H9 (cell line): Measurements from ENCODE around the gene LYPD1. TPM values are rescaled to one million over a fixed set of nuclear protein-coding genes. Genes with fewer than 3 reads are reported as not detected.

Experiments used
- DNase-seq: peaks from one replicate; pipeline ENCODE4 v3.0.0-alpha.2; 2017
- H2AFZ ChIP-seq: one replicate; pipeline ENCODE4 v1.6.1; 2013; ENCODE audit warnings: mild to moderate bottlenecking, low read length, control low read depth, moderate library complexity
- H2AK5ac ChIP-seq: 2 replicates; pipeline ENCODE4 v1.6.1; 2013; ENCODE audit warnings: low read length, control low read depth, mixed read lengths; ENCODE audit not compliant: insufficient read length
- H2BK120ac ChIP-seq: one replicate; pipeline ENCODE4 v1.6.1; 2013; ENCODE audit warnings: low read depth, mild to moderate bottlenecking, low read length, control low read depth, inconsistent platforms; ENCODE audit not compliant: poor library complexity, severe bottlenecking
- H2BK12ac ChIP-seq: 2 replicates; pipeline ENCODE4 v1.6.1; 2013; ENCODE audit warnings: low read length, control low read depth, mixed read lengths, low read depth; ENCODE audit not compliant: insufficient read length
- H2BK15ac ChIP-seq: 2 replicates; pipeline ENCODE4 v1.6.1; 2013; ENCODE audit warnings: low read depth, low read length, control low read depth
- H2BK20ac ChIP-seq: one replicate; pipeline ENCODE4 v1.6.1; 2013; ENCODE audit warnings: low read depth, mild to moderate bottlenecking, low read length, control low read depth, inconsistent platforms; ENCODE audit not compliant: poor library complexity, severe bottlenecking
- H2BK5ac ChIP-seq: 2 replicates; pipeline ENCODE4 v1.6.1; 2013; ENCODE audit warnings: low read length, control low read depth, mixed read lengths; ENCODE audit not compliant: insufficient read length
- H3K14ac ChIP-seq: 2 replicates; pipeline ENCODE4 v1.6.1; 2013; ENCODE audit warnings: low read length, control low read depth; ENCODE audit not compliant: insufficient read depth
- H3K18ac ChIP-seq: 2 replicates; pipeline ENCODE4 v1.6.1; 2013; ENCODE audit warnings: low read depth, mild to moderate bottlenecking, mixed read lengths, low read length, control low read depth; ENCODE audit not compliant: insufficient read length
- H3K23ac ChIP-seq: 2 replicates; pipeline ENCODE4 v1.6.1; 2013; ENCODE audit warnings: low read length, control low read depth, mixed read lengths, low read depth; ENCODE audit not compliant: insufficient read length
- H3K23me2 ChIP-seq: 2 replicates; pipeline ENCODE4 v1.6.1; 2013; ENCODE audit warnings: low read depth, mild to moderate bottlenecking, mixed read lengths, low read length, control low read depth; ENCODE audit not compliant: insufficient read length, poor library complexity, severe bottlenecking
- H3K27ac ChIP-seq: 2 replicates; pipeline ENCODE4 v1.5.1; 2013; ENCODE audit warnings: low read length, control low read depth, mixed read lengths, low read depth; ENCODE audit not compliant: insufficient read length
- H3K27me3 ChIP-seq: 2 replicates; pipeline ENCODE4 v1.6.1; 2013; ENCODE audit warnings: low read length, control low read depth, inconsistent platforms; ENCODE audit not compliant: insufficient read depth
- H3K4ac ChIP-seq: 2 replicates; pipeline ENCODE4 v1.6.1; 2013; ENCODE audit warnings: low read depth, mild to moderate bottlenecking, control low read depth, inconsistent platforms, low read length, moderate library complexity
- H3K4me1 ChIP-seq: 2 replicates; pipeline ENCODE4 v1.6.1; 2013; ENCODE audit warnings: low read length, control low read depth, inconsistent platforms; ENCODE audit not compliant: insufficient read depth
- H3K4me2 ChIP-seq: 2 replicates; pipeline ENCODE4 v1.6.1; 2013; ENCODE audit warnings: low read length, control low read depth, mixed read lengths; ENCODE audit not compliant: insufficient read length, insufficient read depth
- H3K56ac ChIP-seq: 2 replicates; pipeline ENCODE4 v1.6.1; 2013; ENCODE audit warnings: low read depth, mild to moderate bottlenecking, mixed read lengths, low read length, control low read depth; ENCODE audit not compliant: insufficient read length
- H3K79me1 ChIP-seq: 2 replicates; pipeline ENCODE4 v1.6.1; 2013; ENCODE audit warnings: low read depth, mild to moderate bottlenecking, moderate library complexity, low read length, control low read depth, inconsistent platforms; ENCODE audit not compliant: insufficient read depth, poor library complexity, severe bottlenecking
- H3K79me2 ChIP-seq: 2 replicates; pipeline ENCODE4 v1.6.1; 2013; ENCODE audit warnings: low read length, control low read depth, inconsistent platforms; ENCODE audit not compliant: insufficient read depth
- H3K9ac ChIP-seq: 2 replicates; pipeline ENCODE4 v1.6.1; 2013; ENCODE audit warnings: low read length, control low read depth, mixed read lengths; ENCODE audit not compliant: insufficient read length; ENCODE audit errors: extremely low read depth
- H3K9me3 ChIP-seq: one replicate; pipeline ENCODE4 v1.6.1; 2013; ENCODE audit warnings: low read depth, low read length, inconsistent platforms; ENCODE audit not compliant: control insufficient read depth
- H3T11ph ChIP-seq: one replicate; pipeline ENCODE4 v1.6.1; 2013; ENCODE audit warnings: mild to moderate bottlenecking, low read length, control low read depth, inconsistent platforms
- H4K20me1 ChIP-seq: one replicate; pipeline ENCODE4 v1.6.1; 2013; ENCODE audit not compliant: control insufficient read depth, insufficient read length, insufficient read depth
- H4K5ac ChIP-seq: 2 replicates; pipeline ENCODE4 v1.6.1; 2013; ENCODE audit warnings: low read depth, mild to moderate bottlenecking, mixed read lengths, low read length, control low read depth; ENCODE audit not compliant: insufficient read length
- H4K8ac ChIP-seq: replicated peaks from 2 replicates; pipeline ENCODE4 v1.6.1; 2013; ENCODE audit warnings: low read length, control low read depth, mixed read lengths, low read depth; ENCODE audit not compliant: insufficient read length
- H4K91ac ChIP-seq: 2 replicates; pipeline ENCODE4 v1.6.1; 2013; ENCODE audit warnings: low read depth, mild to moderate bottlenecking, moderate library complexity, mixed read lengths, low read length, control low read depth; ENCODE audit not compliant: insufficient read length
- H3K27ac Mint-ChIP-seq, 3 experiments: 2 replicates in 2 of 3; 3 replicates in 1 of 3; pipeline ENCODE4 v1.8.0; 2020 to 2021; ENCODE audit warnings: mixed read lengths in 3 of 3, mild to moderate bottlenecking in 1 of 3, moderate library complexity in 1 of 3
- H3K27me3 Mint-ChIP-seq: 2 replicates; pipeline ENCODE4 v1.8.0; 2021; ENCODE audit warnings: low read depth, mild to moderate bottlenecking, moderate library complexity, mixed read lengths
- H3K36me3 Mint-ChIP-seq, 3 experiments: 2 replicates in 2 of 3; 3 replicates in 1 of 3; pipeline ENCODE4 v1.8.0; 2020 to 2021; ENCODE audit warnings: low read depth in 3 of 3, mixed read lengths in 3 of 3; ENCODE audit not compliant: insufficient read depth in 1 of 3
- H3K4me1 Mint-ChIP-seq, 2 experiments: 2 replicates each; pipeline ENCODE4 v1.8.0; 2020; ENCODE audit warnings: mixed read lengths in 2 of 2
- H3K4me3 Mint-ChIP-seq, 2 experiments: 2 replicates in 1 of 2; 3 replicates in 1 of 2; pipeline ENCODE4 v1.8.0; 2020 to 2021; ENCODE audit warnings: mild to moderate bottlenecking in 2 of 2, mixed read lengths in 2 of 2, moderate library complexity in 1 of 2
- H3K9me3 Mint-ChIP-seq, 2 experiments: 2 replicates in 1 of 2; 3 replicates in 1 of 2; pipeline ENCODE4 v1.8.0; 2020; ENCODE audit warnings: mild to moderate bottlenecking in 2 of 2, mixed read lengths in 2 of 2, moderate library complexity in 1 of 2
- WGBS: extraction: QIAGEN DNeasy Blood & Tissue Kit; methylation state at CpG from one replicate; pipeline ENCODE4 v1.1.7; 2013; ENCODE audit warnings: missing lambda C conversion rate, low lambda C conversion rate, mixed read lengths; ENCODE audit not compliant: insufficient read length; ENCODE audit errors: extremely low coverage; 5-methylcytosine and 5-hydroxymethylcytosine counted together
- total RNA-seq: library from RNA; stranded (reverse); gene quantifications from 2 replicates; pipeline ENCODE4 v1.2.1, GENCODE V29; 2021
- TF ChIP-seq, protein P1 (sequence below): fragments of 200-600 bp; sonication (generic); conservative IDR thresholded peaks from 3 replicates; pipeline ENCODE4 v1.8.0; 2021; ENCODE audit warnings: antibody characterized with exemption, mild to moderate bottlenecking

LYPD1 gene
- total RNA-seq, 1 experiment from 2014 or later, result 10.6 TPM

DNA sequence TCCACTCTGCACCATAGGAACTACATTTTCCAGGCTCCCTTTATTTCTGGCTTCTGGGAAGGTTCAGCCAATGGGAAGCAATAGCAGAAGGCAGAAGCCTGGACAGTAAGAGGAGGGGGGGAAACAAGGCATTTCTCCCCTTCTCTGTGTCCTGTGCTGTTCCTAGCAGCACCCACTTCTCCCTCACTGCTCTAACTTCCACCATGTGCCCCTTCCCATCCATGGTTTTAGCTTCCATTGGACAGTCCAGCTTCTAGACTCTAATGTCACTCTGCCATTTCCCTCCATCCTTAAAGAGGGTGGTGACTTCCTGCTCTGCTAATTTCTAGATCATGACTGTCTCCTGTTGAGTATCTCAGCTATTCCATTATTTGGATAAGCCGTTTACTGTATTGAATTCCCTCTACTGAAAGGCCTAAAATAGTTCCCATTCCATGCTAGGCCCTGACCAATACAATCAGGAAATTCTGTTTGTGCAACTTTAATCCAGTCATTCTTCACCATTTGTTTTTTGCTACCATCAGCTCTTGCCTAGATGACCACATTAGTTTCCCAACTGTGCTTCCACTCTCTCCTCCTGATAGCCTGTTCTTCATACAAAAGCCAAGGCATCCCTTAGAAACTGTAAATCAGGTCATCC lies 20.8 kb upstream of the LYPD1 start:
- no peak overlapping the region for H3K4ac ChIP-seq
- no peak overlapping the region for H4K5ac ChIP-seq
- no peaks in the 10 kb centered on the region for H3K9me3 ChIP-seq
- H3K27me3 Mint-ChIP-seq, result no peaks in the 10 kb centered on the region
- no peaks in the 10 kb centered on the region for H3K36me3 Mint-ChIP-seq
- no peak overlapping the region for H3K56ac ChIP-seq
- H3K27ac ChIP-seq, result no peak overlapping the region
- no peak overlapping the region for H2BK15ac ChIP-seq
- H3K9ac ChIP-seq, result no peak overlapping the region
- no CpG with 5 or more reads among the region's 1 CpG for WGBS
- H3K27me3 ChIP-seq, result no peaks in the 10 kb centered on the region
- no peak overlapping the region for H2BK5ac ChIP-seq
- H3K27ac Mint-ChIP-seq, result no peak overlapping the region
- no peak overlapping the region for H3K18ac ChIP-seq
- DNase-seq, result no peak
- no peak overlapping the region for H2BK12ac ChIP-seq
- H3K9me3 Mint-ChIP-seq, result no peaks in the 10 kb centered on the region
- no peaks in the 10 kb centered on the region for H3K79me1 ChIP-seq
- no peak overlapping the region for H2BK120ac ChIP-seq
- no peak overlapping the region for H3K4me2 ChIP-seq
- H3K23ac ChIP-seq, result no peak overlapping the region
- no peak overlapping the region for H4K8ac ChIP-seq
- no peaks in the 10 kb centered on the region for H3K79me2 ChIP-seq
- H4K91ac ChIP-seq, result no peak overlapping the region
- H4K20me1 ChIP-seq, result no peaks in the 10 kb centered on the region
- no peak overlapping the region for H3T11ph ChIP-seq
- no peak overlapping the region for H2AFZ ChIP-seq
- H2BK20ac ChIP-seq, result no peak overlapping the region
- H3K14ac ChIP-seq, result no peak overlapping the region
- no peaks in the 10 kb centered on the region for H3K23me2 ChIP-seq
- H2AK5ac ChIP-seq, result no peak overlapping the region
- no peak overlapping the region for H3K4me3 Mint-ChIP-seq
- no peaks in the 10 kb centered on the region; the same call in 1 of the 2 replicates for H3K4me1 ChIP-seq
- peaks cover 10 to 11% of the 10 kb centered on the region in 2 experiments for H3K4me1 Mint-ChIP-seq
- TF ChIP-seq, protein P1, sequence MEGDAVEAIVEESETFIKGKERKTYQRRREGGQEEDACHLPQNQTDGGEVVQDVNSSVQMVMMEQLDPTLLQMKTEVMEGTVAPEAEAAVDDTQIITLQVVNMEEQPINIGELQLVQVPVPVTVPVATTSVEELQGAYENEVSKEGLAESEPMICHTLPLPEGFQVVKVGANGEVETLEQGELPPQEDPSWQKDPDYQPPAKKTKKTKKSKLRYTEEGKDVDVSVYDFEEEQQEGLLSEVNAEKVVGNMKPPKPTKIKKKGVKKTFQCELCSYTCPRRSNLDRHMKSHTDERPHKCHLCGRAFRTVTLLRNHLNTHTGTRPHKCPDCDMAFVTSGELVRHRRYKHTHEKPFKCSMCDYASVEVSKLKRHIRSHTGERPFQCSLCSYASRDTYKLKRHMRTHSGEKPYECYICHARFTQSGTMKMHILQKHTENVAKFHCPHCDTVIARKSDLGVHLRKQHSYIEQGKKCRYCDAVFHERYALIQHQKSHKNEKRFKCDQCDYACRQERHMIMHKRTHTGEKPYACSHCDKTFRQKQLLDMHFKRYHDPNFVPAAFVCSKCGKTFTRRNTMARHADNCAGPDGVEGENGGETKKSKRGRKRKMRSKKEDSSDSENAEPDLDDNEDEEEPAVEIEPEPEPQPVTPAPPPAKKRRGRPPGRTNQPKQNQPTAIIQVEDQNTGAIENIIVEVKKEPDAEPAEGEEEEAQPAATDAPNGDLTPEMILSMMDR, result no peak
